Mucosa of rectum (tissue), 2 donors: ENCODE results near the gene ZMYM1.

Experiments
- H3K27ac ChIP-seq, 2 donors: one replicate each; pipeline ENCODE4 v1.7.0; 2013; ENCODE audit warnings: inconsistent platforms in 2 of 2, low read depth in 2 of 2, low read length in 2 of 2
- H3K27me3 ChIP-seq, 2 donors: one replicate each; pipeline ENCODE4 v1.7.0; 2013; ENCODE audit warnings: low read length in 2 of 2; ENCODE audit not compliant: control insufficient read depth in 2 of 2, insufficient read depth in 2 of 2
- H3K36me3 ChIP-seq, 2 donors: one replicate each; pipeline ENCODE4 v1.7.0; 2013; ENCODE audit warnings: low read length in 2 of 2; ENCODE audit not compliant: control insufficient read depth in 2 of 2, insufficient read depth in 2 of 2
- H3K4me1 ChIP-seq, 2 donors: one replicate each; pipeline ENCODE4 v1.7.0; 2013; ENCODE audit warnings: low read length in 2 of 2, mild to moderate bottlenecking in 1 of 2; ENCODE audit not compliant: control insufficient read depth in 2 of 2, insufficient read depth in 2 of 2
- H3K4me3 ChIP-seq, 2 donors: one replicate each; pipeline ENCODE4 v1.7.0; 2013; ENCODE audit warnings: low read length in 2 of 2
- H3K9ac ChIP-seq, 2 donors: one replicate each; pipeline ENCODE4 v1.7.0; 2013; ENCODE audit warnings: low read length in 2 of 2, low read depth in 1 of 2, mild to moderate bottlenecking in 1 of 2
- H3K9me3 ChIP-seq, 2 donors: one replicate each; pipeline ENCODE4 v1.7.0; 2013; ENCODE audit warnings: low read length in 2 of 2; ENCODE audit not compliant: control insufficient read depth in 2 of 2
- donor health status: healthy.
- donor health status: Normal muscosa, but diverticular disease.

Gene ZMYM1

GRCh38 chr1:35164893-35165292, 85.7 kb downstream of the ZMYM1 start:
- no peak overlapping the region for H3K4me3 ChIP-seq

More at GRCh38 chr1:35164893-35165292, 85.7 kb downstream of the ZMYM1 start:
- no peak overlapping the region for H3K9ac ChIP-seq
- no peaks in the 10 kb centered on the region for H3K9me3 ChIP-seq
- H3K36me3 ChIP-seq = no peaks in the 10 kb centered on the region
- no peaks in the 10 kb centered on the region for H3K27me3 ChIP-seq
- no peak overlapping the region for H3K27ac ChIP-seq
- no peaks in the 10 kb centered on the region for H3K4me1 ChIP-seq
